Parathyroid adenoma (tissue), 2 donors: Measurements from ENCODE around the gene ADAMTS6.

Experiments
- H2AFZ ChIP-seq: fragments of 300-600 bp; sonication (generic); one replicate; pipeline ENCODE4 v1.7.0; 2017; ENCODE audit warnings: antibody characterized with exemption, mild to moderate bottlenecking
- H3K27ac ChIP-seq: fragments of 300-600 bp; sonication (generic); one replicate; pipeline ENCODE4 v1.7.0; 2017
- H3K27me3 ChIP-seq: fragments of 300-600 bp; sonication (generic); one replicate; pipeline ENCODE4 v1.7.0; 2017; ENCODE audit warnings: low read length; ENCODE audit not compliant: control insufficient read depth, insufficient read depth
- H3K36me3 ChIP-seq: fragments of 300-600 bp; sonication (generic); one replicate; pipeline ENCODE4 v1.7.0; 2017; ENCODE audit warnings: low read length; ENCODE audit not compliant: control insufficient read depth, insufficient read depth
- H3K4me1 ChIP-seq: fragments of 300-600 bp; sonication (generic); one replicate; pipeline ENCODE4 v1.7.0; 2017; ENCODE audit warnings: control low read depth
- H3K4me2 ChIP-seq: fragments of 300-600 bp; sonication (generic); one replicate; pipeline ENCODE4 v1.7.0; 2017; ENCODE audit warnings: low read length
- H3K4me3 ChIP-seq: fragments of 300-600 bp; sonication (generic); one replicate; pipeline ENCODE4 v1.7.0; 2017; ENCODE audit warnings: low read depth, low read length
- H3K79me2 ChIP-seq: fragments of 300-600 bp; sonication (generic); one replicate; pipeline ENCODE4 v1.7.0; 2017; ENCODE audit warnings: control low read depth
- H3K9ac ChIP-seq: fragments of 300-600 bp; sonication (generic); one replicate; pipeline ENCODE4 v1.7.0; 2017; ENCODE audit warnings: mild to moderate bottlenecking
- H3K9me3 ChIP-seq: fragments of 300-600 bp; sonication (generic); one replicate; pipeline ENCODE4 v1.7.0; 2017; ENCODE audit warnings: low read length; ENCODE audit not compliant: control insufficient read depth
- TF ChIP-seq, protein P1 (sequence below): fragments of 300-600 bp; sonication (generic); IDR thresholded peaks from one replicate; pipeline ENCODE4 v1.7.0; 2017; ENCODE audit warnings: antibody characterized with exemption, mild to moderate bottlenecking
- donor health status: primary hyperparathyroidism.

ADAMTS6 gene

DNA sequence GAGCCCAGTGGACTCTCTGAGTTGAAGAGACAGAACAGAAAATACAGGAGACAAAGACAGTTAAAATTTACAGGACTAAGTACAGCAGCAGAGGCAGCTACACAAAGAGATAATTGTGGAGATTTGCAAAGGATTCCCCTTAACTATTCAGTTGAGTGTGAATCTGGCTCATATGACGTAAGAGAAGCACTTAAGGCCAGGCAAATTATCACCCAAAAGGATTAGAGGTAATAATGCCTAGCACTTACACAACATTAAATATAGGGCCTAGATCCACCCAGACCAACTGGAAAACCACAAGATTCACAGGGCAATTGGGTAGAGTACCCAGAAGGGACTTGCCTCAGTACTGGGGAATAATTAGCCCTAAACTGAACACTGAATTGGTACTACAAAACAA lies 41.3 kb downstream of the ADAMTS6 start:
- H3K27me3 ChIP-seq = no peaks in the 10 kb centered on the region
- H3K4me3 ChIP-seq = no peak overlapping the region
- no peak overlapping the region for H3K9ac ChIP-seq
- H3K36me3 ChIP-seq = no peaks in the 10 kb centered on the region
- H3K79me2 ChIP-seq = no peaks in the 10 kb centered on the region
- no peaks in the 10 kb centered on the region for H3K4me1 ChIP-seq
- H3K4me2 ChIP-seq = no peak overlapping the region
- TF ChIP-seq, protein P1, sequence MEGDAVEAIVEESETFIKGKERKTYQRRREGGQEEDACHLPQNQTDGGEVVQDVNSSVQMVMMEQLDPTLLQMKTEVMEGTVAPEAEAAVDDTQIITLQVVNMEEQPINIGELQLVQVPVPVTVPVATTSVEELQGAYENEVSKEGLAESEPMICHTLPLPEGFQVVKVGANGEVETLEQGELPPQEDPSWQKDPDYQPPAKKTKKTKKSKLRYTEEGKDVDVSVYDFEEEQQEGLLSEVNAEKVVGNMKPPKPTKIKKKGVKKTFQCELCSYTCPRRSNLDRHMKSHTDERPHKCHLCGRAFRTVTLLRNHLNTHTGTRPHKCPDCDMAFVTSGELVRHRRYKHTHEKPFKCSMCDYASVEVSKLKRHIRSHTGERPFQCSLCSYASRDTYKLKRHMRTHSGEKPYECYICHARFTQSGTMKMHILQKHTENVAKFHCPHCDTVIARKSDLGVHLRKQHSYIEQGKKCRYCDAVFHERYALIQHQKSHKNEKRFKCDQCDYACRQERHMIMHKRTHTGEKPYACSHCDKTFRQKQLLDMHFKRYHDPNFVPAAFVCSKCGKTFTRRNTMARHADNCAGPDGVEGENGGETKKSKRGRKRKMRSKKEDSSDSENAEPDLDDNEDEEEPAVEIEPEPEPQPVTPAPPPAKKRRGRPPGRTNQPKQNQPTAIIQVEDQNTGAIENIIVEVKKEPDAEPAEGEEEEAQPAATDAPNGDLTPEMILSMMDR = no peak
- no peak overlapping the region for H3K27ac ChIP-seq
- H2AFZ ChIP-seq = no peak overlapping the region
- H3K9me3 ChIP-seq = no peaks in the 10 kb centered on the region

DNA sequence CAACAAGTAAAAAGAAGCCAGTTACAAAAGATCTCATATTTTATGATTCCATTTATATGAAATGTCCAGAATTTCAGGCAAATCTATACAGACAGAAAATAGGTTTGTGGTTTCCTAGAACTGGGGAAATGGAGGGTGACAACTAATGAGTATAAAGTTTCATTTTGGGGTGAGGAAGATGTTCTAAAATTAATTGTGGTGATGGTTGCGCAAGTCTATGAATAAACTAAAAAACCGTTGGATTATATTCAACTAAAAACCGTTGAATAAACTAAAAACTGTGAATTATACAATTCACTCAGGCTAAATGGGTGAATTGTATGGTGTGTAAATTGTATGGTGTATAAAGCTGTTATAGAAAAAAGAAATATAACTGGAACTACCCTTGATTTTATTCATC lies 47.6 kb downstream of the ADAMTS6 start:
- H3K9me3 ChIP-seq = no peaks in the 10 kb centered on the region

DNA sequence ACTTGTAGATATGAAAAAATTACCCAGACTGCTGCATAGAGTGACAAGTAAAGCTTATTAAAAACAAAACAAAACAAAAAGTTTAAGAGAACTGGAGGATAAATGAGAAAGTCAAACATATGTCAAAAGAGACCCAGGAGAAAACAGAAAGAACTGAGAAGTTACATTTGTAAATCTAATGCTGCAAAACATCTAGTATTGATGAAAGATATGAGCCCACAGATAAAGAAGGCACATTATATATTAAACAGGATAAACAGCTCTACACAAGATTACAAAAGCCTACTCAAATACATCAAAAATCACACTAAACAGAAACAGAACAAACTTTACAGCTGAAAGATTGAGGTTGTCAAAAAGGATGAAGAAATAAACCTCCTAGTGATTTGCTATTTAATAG lies 55.1 kb downstream of the ADAMTS6 start:
- TF ChIP-seq, protein P1 = no peak
- Histone ChIP-seq H3K36me3 (no peaks in the 10 kb centered on the region), H3K27ac (no peak overlapping the region), H3K4me2 (no peak overlapping the region), H3K9me3 (no peaks in the 10 kb centered on the region), H2AFZ (no peak overlapping the region), H3K27me3 (no peaks in the 10 kb centered on the region), H3K9ac (no peak overlapping the region), H3K79me2 (no peaks in the 10 kb centered on the region), H3K4me3 (no peak overlapping the region), H3K4me1 (no peaks in the 10 kb centered on the region)

More for the DNA sequence above, 47.6 kb downstream of the ADAMTS6 start:
- Histone ChIP-seq H3K36me3 (no peaks in the 10 kb centered on the region), H3K4me3 (no peak overlapping the region), H3K9ac (no peak overlapping the region), H3K4me2 (no peak overlapping the region), H3K27ac (no peak overlapping the region), H2AFZ (no peak overlapping the region), H3K79me2 (no peaks in the 10 kb centered on the region), H3K27me3 (no peaks in the 10 kb centered on the region), H3K4me1 (no peaks in the 10 kb centered on the region)
- TF ChIP-seq, protein P1 = no peak

DNA sequence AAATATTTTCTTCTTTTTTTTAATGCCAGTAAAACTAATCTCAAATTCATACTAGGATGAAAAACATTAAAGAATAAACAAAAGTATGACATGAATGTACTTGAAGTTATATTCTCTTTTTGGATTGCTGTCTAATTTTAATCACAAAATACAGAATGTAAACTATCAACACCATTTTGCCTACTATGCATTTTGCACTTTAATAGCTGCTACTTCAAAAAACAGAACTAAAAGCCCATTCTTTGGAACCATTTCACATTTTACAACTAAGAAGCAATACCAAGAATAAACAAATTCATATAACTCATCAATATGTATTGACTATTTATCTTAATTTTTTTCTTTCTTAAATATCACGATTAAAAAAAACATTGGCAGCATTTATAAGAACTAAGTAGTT lies 58.1 kb downstream of the ADAMTS6 start:
- H2AFZ ChIP-seq = no peak overlapping the region
- H3K9ac ChIP-seq = no peak overlapping the region
- no peaks in the 10 kb centered on the region for H3K4me1 ChIP-seq
- no peak overlapping the region for H3K4me3 ChIP-seq
- no peaks in the 10 kb centered on the region for H3K36me3 ChIP-seq
- H3K9me3 ChIP-seq = no peaks in the 10 kb centered on the region
- H3K27ac ChIP-seq = no peak overlapping the region
- TF ChIP-seq, protein P1 = no peak
- no peaks in the 10 kb centered on the region for H3K27me3 ChIP-seq
- H3K79me2 ChIP-seq = no peaks in the 10 kb centered on the region
- no peak overlapping the region for H3K4me2 ChIP-seq

DNA sequence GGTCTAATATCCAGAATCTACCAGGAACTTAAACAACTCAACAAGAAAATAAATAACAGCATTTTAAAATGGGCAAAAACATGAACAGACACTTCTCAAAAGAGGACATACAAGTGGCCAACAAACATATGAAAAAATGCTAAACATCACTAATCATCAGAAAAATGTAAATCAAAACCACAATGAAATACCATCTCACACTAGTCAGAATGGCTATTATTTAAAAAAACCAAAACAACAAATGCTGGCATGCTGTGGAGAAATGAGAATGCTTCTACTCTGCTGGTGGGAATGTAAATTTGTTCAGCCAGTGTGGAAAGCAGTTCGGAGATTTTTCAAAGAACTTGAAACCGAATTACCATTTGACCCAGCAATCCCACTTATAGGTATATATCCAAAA lies 63.1 kb downstream of the ADAMTS6 start:
- Histone ChIP-seq H3K9ac (no peak overlapping the region), H3K27me3 (no peaks in the 10 kb centered on the region), H3K36me3 (no peaks in the 10 kb centered on the region), H3K27ac (no peak overlapping the region), H3K79me2 (no peaks in the 10 kb centered on the region), H3K4me3 (no peak overlapping the region), H3K9me3 (no peaks in the 10 kb centered on the region), H2AFZ (no peak overlapping the region), H3K4me1 (no peaks in the 10 kb centered on the region), H3K4me2 (no peak overlapping the region)
- TF ChIP-seq, protein P1 = no peak
